HepG2 (cell line): ENCODE measurements around the gene PLXNA1.

ENCODE experiments used
- MXI1 ChIP-seq: IDR thresholded peaks from 3 replicates; pipeline ENCODE4 v1.6.1; 2012; ENCODE audit warnings: low read depth, low read length, inconsistent platforms, borderline replicate concordance
- POLR2A ChIP-seq, 2 experiments: IDR thresholded peaks; 2 replicates each; pipeline ENCODE4 v1.6.1; 2011; ENCODE audit warnings: low read depth in 2 of 2, low read length in 2 of 2, mild to moderate bottlenecking in 1 of 2, moderate library complexity in 1 of 2; ENCODE audit not compliant: insufficient read depth in 1 of 2
- POLR2AphosphoS5 ChIP-seq: IDR thresholded peaks from 2 replicates; pipeline ENCODE4 v1.6.1; 2012; ENCODE audit warnings: low read depth, low read length
- PPARG ChIP-seq: conservative IDR thresholded peaks from 2 replicates; pipeline ENCODE4 v1.6.1; 2016; ENCODE audit warnings: missing biosample characterization, missing genetic modification reagents
- TBP ChIP-seq: sonication (generic); formaldehyde crosslinking; IDR thresholded peaks from 2 replicates; pipeline ENCODE4 v1.5.0; 2020; ENCODE audit warnings: missing genetic modification reagents
- ZSCAN21 ChIP-seq: sonication (generic); formaldehyde crosslinking; IDR thresholded peaks from 2 replicates; pipeline ENCODE4 v1.8.0; 2022; ENCODE audit warnings: mild to moderate bottlenecking, missing genetic modification reagents, moderate library complexity, borderline replicate concordance

DNA sequence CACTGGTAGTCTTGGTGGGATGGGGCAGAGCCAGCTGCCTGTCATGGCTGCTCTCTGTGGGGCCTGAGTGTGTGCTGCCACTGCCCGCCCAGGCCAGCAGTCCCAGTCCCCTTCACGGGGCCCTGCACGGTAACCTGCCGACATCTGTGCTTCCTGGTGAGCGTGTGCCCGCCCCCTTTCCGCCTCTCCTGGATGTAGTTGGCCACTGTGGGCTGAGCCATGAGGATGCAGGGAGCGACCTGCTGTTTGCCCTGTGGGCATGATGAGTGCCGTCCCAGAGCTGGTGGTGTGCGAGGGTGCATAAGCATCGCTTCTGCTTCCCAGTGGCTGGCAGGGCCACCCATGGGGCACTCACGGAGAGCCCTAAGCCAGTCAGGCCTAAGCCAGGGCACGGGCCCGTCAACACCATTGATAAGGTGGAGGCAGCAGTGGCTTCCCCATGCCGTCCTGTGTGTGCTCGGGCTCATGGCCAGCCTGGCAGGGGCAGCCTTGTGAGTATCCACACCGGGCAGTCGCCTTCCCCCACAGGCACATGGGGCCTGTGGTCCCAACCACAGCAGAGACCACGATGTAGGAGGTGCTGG is 14.6 kb downstream of the PLXNA1 start:
- no peak for TF ChIP-seq MXI1
- no peak for TF ChIP-seq POLR2AphosphoS5
- TF ChIP-seq ZSCAN21: no peak
- no peak for TF ChIP-seq POLR2A (IDR thresholded peaks at IDR 0.05; ENCODE audit: insufficient read depth in 1 of 2, low read depth in 2 of 2, low read length in 2 of 2)
- no peak for TF ChIP-seq TBP (CRISPR knock-in tag)
- no peak for TF ChIP-seq PPARG (CRISPR knock-in tag)
